Dedifferentiated amniotic fluid mesenchymal stem cell (primary cell): ENCODE results near the gene HSF5.
"Not testable (repeated sequence)": the region's sequence is repeated elsewhere in the genome, so short reads cannot be mapped to it uniquely, and the experiment has no call there.

ENCODE experiments used
- DNase-seq: peaks from one replicate; pipeline ENCODE4 v3.0.0-alpha.2; 2016; ENCODE audit errors: extremely low spot score

HSF5 gene

DNA sequence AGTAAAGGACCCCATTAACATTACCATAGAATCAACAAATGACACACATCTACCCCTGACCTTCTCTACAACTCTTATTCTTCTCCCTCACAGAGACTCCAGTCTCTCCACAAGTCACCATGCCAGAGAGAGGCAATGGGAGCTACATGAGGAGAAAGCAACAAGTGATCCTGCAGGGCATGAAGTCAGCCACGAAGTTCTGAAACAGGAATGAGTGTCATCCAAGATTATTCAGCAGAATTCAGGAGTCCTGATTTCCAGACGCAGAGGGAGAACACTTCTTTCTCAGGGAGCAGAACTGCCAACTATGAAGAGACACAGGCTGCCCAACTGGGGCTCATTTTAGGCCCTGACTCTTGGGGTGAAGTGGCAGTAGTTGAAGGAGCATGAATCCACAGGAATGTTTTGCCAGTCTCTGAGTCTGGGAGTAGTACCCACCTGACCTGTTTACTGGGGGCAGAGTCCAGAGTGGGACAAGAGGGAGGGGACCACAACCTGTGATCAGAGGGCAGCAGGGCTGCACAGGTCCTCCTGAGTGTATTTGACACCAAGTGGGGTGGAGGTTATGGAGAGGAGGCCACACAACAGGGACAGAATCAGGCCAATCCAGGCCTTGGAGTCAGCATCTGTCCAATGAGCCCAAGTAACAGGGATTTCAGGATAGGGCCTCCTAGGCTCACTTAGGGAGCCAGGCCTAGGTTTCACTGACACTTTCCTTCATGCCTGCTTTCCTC, 28.6 kb upstream of the HSF5 start:
- DNase-seq, result no peak

GRCh38 chr17:58515286-58515685, 27.1 kb upstream of the HSF5 start:
- DNase-seq, result no peak

- DNase-seq, result no peak
Observed at GRCh38 chr17:58514770-58515157, 26.6 kb upstream of the HSF5 start.

DNA sequence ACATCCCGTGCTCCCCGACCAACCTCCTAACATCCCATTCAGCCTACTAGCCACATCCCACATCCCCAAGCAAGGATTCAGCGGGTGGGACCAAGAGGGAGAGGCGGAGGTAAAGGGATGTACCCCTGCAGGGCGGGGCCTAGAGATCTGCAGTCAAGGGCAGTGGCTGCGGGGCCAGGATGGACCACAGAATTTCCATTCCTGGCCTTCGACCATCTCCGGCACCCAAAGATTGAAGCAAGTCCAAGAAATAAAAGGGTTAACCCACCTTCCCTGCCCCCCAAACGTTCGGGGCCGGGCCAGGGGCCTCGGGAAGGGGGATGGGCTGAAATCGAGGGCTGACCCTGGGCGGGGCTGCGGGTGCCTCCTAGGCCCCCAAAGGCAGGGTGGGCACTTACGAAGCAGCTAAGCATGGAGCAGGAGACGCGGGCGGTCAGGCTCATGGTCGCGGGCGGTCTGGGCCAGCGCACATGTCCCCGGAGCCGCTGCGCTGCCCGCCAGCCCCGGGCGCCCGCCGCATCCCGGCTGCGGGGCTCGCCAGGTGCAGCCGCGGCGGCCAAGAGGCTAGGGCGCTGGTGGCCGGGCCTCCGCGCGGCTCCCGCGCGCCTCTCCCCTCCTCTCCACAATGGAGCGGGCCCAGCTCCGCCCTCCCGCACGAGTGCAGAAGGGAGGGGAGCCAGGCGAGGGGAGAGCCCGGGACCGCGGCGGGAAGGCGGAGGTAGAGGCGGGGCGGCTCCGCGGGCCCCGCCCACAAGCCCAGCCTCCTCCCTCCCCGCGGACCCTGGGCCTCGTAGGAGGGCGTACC, 26.0 kb upstream of the HSF5 start, which contains the start of gene MTMR4:
TSS of gene MTMR4 (minus strand) at position 674 of the 805 bp plus-strand sequence. CDS start at position 443, 231 bp downstream.
- peak; percentile 54 for DNase-seq

DNA sequence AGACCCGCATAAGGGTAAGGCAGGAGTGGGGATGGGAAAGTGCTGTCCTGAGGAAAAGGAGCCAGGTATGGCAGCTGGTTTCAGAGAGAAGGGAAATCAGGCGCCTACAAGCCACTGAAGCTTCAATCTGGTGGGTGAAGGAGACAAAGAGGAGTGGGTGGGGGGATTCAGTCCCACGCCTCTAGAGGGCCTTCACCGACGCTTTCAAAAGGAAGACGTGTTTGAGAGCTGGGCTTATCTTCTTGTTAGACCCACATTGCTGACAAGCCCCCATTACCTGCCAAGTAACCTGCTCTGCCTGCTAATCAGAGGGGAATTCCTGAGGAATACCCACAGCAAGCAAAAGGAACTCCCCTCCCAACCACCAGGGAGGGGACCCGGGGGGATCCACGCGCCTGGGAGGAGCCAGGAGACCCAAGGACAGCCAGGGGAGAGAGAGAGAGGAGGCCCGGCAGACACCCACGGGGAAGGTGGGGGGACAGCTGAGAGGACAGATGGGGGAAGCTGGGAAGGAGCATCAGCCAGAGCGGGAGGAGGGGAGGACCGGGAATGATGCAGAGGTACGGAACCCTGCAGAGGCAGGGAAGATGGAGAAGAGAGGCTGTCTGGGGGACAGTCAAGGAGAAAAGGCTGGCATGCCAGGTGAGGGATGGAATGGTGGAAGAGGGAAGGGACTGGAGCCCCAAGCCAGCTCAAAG, 25.2 kb upstream of the HSF5 start:
- DNase-seq, result no peak

- DNase-seq, result no peak
Observed at GRCh38 chr17:58510075-58510474, 21.9 kb upstream of the HSF5 start.

DNA sequence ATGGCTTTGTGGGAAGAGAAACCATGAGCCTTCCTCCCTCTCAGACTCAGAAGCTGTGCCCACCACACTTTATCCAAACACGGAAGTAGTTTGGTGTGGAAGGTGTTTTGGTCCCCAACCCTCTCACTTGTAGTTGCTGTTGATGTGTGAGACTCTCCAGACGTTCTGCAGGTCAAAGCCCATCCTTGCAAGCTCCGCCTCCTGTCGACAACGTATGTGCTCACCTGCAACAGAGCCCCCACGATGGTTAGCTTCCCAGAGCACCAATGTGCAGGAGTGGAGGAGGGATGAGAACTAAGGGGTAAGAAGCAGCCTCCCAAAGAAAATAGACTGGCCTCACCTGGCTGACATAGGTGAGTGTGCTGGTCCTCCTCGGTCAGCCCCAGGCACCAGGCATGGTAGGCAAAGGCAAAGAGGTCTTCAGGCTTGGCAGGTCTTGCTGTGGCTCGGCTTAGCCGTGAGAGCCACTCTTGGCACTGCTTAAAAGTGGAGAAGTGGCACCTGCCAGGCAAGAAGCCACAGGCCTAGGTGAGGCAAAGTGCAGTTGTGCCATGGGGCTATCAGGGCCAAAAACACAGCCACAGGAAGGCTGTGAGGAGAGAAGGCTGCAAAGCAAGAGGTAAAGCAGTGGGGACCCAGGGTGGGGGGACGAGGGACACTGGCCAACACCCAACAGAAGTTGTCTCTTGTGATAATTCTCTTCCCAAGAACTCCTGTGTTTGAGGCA, 20.3 kb upstream of the HSF5 start:
- no peak for DNase-seq

GRCh38 chr17:58507123-58507634, 19.0 kb upstream of the HSF5 start:
- DNase-seq, result no peak

- no peak for DNase-seq
Observed at GRCh38 chr17:58506354-58507080, 18.3 kb upstream of the HSF5 start.

GRCh38 chr17:58504826-58505351, 16.7 kb upstream of the HSF5 start:
- DNase-seq, result no peak

- DNase-seq, result no peak
Observed at GRCh38 chr17:58503866-58504265, 15.7 kb upstream of the HSF5 start.

GRCh38 chr17:58503134-58503533, 14.9 kb upstream of the HSF5 start:
- not testable (repeated sequence) for DNase-seq

- DNase-seq, result no peak
Observed at GRCh38 chr17:58501451-58501850, 13.2 kb upstream of the HSF5 start.

DNA sequence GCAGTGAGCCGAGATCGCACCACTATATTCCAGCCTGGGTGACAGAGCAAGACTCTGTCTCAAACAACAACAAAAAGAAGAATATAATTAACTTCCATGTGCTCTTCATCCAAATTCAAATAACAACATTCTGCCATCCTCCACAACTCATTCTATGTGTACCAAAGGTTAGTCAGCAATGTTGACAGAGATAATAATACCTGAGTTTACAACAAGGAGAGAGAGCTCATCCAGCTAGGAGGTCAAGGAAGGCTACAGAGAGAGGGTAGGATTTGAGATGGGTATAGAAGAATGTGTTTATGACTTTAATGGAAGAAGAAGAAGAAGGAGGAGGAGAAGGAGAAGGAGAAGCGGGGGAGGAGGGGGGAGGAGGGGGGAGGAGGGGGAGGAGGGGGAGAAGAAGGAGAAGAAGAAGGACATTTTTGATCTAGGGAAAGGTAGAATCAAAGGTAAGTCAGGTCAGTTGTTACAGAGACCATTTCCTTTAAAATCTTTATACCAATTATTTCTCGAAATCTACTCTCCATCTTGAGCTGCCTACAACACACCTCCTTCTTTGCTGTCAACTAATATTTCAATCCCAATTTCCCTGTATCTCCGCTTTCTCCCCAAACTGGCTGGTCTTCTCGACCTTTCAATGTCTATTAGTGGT, 10.1 kb upstream of the HSF5 start:
- no peak for DNase-seq

DNA sequence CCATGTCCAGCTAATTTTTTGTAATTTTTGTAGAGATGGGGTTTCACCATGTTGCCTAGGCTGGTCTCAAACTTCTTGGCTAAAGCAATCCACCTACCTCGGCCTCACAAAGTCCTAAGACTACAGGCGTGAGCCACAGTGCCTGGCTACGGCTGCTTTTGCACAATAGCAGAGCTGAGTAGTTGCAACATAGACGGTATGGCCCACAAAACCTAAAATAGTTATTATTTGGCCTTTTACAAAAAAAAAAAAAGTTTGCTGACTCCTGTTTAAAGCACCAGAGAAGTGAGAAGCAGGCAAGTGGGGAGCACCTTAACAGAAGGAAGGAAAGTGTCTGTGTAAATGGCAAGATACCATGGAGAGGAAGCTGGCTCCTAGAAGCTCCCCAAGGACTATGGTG, 5.3 kb upstream of the HSF5 start:
- DNase-seq, result no peak

DNA sequence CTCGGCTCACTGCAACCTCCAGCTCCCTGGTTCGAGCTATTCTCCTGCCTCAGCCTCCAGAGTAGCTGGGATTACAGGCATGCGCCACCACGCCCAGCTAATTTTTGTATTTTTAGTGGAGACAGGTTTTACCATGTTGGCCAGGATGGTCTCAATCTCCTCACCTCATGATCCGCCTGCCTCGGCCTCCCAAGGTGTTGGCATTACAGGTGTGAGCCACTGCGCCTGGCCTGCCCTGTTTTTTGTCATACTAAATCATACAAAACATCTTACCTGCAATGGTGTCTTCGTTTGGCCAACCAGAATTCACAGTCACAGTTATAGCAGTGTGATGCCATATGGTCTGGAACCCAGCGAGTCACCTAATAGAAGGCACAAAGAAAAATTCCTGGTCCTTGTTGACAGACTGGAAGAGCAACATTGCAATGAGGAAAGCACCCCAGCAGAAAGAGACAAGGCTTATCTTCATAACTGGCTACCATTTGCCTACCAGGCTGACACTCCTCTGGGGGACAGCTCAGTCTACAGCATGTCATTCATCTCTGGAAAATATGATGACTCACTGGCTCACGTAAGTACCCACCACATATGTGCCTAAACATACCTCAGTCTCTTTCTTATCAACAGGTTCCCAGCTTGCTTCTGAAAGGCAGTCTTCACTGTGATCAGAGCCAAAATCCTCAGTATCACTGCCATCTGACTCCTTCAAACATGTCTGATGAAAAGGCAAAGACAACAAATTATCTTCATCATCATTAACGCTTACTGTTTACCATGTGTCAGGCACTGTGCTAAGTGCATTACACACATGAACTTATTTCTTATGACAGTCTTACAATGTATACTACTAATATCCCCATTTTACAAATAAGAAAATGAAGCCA, 4.3 kb upstream of the HSF5 start:
- no peak for DNase-seq

- no peak for DNase-seq
Observed at GRCh38 chr17:58491510-58492045, 3.4 kb upstream of the HSF5 start.

DNA sequence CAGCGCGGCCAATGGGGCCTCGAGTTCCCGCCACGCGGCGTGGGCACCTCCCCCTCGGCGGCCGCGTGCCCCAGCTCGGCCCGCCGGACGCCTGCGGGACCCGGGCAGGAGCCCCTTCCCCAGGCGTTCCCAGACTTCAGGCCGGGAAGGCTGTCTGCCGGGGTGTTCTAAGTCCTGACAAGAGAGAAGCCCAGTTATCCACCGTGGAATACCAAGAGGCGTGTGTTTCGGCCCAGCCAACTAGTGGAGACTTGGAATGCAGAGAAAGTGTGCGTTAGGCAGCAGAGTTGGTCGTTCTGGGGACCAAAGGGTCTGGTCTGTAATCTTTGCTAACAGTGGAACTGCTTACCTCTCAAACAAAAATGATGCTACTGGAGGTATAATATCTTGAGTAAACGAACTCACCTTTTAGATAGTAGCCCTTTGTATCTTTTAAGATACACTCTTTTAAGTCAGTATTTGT, 251 bp upstream of the HSF5 start:
- DNase-seq, result no peak

GRCh38 chr17:58484600-58484999, 3.6 kb downstream of the HSF5 start:
- DNase-seq, result no peak
